ENCODE results near the gene HTT.
A peak's percentile ranks its signal among the peaks of the same experiment; 100 is the strongest.

Gene HTT

DNA sequence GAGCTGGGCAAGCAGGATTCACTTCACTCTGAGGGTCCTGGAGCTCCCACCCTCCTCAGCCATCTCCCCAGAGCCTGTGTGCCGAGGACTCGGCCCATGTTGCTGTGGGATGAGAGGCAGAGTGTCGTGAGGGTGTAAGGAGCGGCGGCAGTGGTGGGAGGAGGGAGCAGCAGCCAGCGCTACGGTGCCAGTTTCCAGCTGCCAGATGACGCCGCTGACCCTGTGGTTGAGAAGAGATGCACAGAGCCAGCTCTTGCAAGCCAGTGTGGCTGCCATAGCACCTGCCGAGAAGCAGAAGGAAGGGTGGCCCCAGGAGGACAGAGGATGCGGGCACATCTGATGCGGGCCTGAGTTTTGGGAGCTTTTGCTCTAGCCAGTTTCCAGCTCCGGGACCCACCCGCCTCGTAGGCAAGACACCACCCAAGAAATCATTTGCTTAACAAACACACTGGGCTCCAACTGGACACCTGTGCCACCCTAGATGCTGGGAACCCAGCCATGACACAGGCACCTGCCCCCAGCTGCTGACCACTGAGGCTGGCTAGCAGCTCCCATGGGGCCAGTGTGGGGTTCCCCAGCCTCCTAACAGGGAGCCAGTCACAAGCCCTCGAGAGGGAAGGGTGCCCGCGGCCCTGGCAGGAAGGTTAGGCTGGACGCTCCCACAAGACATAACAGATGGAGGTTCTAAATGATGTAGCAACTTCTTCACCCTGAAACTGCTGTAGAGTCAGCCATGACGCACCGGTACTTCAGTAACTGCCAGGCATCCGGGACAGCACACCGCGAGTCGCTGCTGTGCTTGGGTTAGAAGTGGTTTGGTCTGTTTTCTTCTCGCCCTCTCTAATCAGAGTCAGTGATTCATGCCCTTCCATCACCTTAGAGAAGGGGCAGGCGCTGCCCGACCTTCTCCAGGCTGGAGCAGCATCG lies 183.3 kb downstream of the HTT start:
- peak; percentile 25 to 38 for DNase-seq (ENCODE audit: low read depth in 2 of 2)
- TF ChIP-seq CTCF (IDR thresholded peaks at IDR 0.05; ENCODE audit: low read depth, low read length): no peak
- no peak overlapping the region for H3K4me3 ChIP-seq (replicated peaks in 1 of 2; ENCODE audit: low read depth in 2 of 2, low read length in 2 of 2)

- no peak for DNase-seq (ENCODE audit: low read depth in 2 of 2)
- no peak overlapping the region for H3K4me3 ChIP-seq (replicated peaks in 1 of 2; ENCODE audit: low read depth in 2 of 2, low read length in 2 of 2)
- no peak for TF ChIP-seq CTCF (IDR thresholded peaks at IDR 0.05; ENCODE audit: low read depth, low read length)
Measured at GRCh38 chr4:3261411-3262207, 187.1 kb downstream of the HTT start.

DNA sequence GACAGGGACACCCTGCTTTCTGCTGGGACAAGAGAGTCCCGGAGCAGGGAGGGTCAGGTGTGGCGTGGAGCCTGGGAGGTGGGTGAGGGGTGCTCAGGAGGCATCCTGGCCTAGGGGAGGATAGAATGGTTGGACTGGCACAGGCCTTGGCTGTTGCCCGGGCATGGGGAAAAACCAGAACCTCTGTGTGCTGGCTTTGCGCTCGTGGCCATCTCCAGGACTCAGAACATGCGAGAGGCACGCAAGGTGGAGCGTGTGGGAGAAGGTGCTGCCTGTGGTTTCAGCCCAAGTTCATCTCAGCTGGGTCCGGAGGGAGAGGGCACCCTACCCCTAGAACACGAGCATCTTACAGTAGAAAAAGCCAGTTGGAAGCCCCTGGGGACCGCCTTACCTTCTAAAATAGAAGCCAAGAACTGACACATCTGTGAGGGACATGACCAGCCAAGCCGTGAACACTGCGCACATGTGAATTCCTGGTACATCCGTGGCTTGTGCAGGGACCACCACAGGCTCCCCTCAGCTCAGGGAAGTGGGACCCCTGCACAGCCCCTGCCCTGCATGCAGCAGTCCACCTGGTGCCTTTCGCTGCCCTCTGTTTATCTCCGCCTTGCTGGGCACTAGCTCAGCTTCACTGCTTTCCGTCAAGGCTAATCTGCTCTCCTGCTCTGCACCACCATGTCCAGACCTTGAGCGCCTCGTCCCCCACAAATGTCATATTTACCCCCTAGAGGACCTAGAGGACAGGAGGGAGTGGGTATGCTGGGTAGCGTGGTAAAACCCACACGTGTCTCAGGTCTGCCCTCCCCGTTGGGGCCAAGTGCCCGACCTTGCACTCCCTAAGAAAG lies 187.9 kb downstream of the HTT start:
- H3K4me3 ChIP-seq (replicated peaks in 1 of 2; ENCODE audit: low read depth in 2 of 2, low read length in 2 of 2): no peak overlapping the region
- no peak for TF ChIP-seq CTCF (IDR thresholded peaks at IDR 0.05; ENCODE audit: low read depth, low read length)
- no peak for DNase-seq (ENCODE audit: low read depth in 2 of 2)

- no peak overlapping the region for H3K4me3 ChIP-seq (replicated peaks in 1 of 2; ENCODE audit: low read depth in 2 of 2, low read length in 2 of 2)
- TF ChIP-seq CTCF (IDR thresholded peaks at IDR 0.05; ENCODE audit: low read depth, low read length): no peak
- no peak for DNase-seq (ENCODE audit: low read depth in 2 of 2)
Measured at GRCh38 chr4:3263053-3263875, 188.8 kb downstream of the HTT start.

GRCh38 chr4:3263876-3264193 lies 189.4 kb downstream of the HTT start:
- no peak for TF ChIP-seq CTCF (IDR thresholded peaks at IDR 0.05; ENCODE audit: low read depth, low read length)
- DNase-seq (ENCODE audit: low read depth in 2 of 2): no peak
- no peak overlapping the region for H3K4me3 ChIP-seq (replicated peaks in 1 of 2; ENCODE audit: low read depth in 2 of 2, low read length in 2 of 2)

DNA sequence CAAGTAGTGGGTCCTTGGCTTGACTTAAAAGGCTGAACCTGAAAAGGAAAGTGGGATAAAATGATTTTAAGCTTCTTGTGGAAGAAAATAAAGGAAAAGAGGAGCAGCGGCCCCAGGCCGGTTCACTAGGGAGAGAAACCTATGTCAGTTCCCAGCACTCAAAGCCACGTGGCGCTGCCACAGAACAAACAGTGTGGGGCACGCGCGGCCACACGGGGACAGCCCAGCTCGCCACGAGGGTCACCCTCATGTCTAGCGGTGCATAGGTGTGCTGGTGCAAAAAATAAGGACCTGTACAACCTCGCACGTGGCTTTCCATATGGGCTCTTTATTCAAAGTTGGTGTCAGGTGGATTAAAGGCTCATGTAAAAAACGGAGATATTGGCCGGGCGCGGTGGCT lies 191.6 kb downstream of the HTT start:
- H3K4me3 ChIP-seq (replicated peaks in 1 of 2; ENCODE audit: low read depth in 2 of 2, low read length in 2 of 2): no peak overlapping the region
- TF ChIP-seq CTCF (IDR thresholded peaks at IDR 0.05; ENCODE audit: low read depth, low read length): no peak
- DNase-seq (ENCODE audit: low read depth in 2 of 2): no peak
